GM12865 (cell line): Measurements from ENCODE around the gene CD58.
A peak's percentile ranks its signal among the peaks of the same experiment; 100 is the strongest.

Source experiments
- DNase-seq: peaks from one replicate; pipeline ENCODE4 v3.0.0; 2010; ENCODE audit warnings: low read depth
- H3K4me3 ChIP-seq: 2 replicates; pipeline ENCODE4 v1.5.1; 2011; ENCODE audit warnings: mild to moderate bottlenecking, low read depth, low read length, control low read depth
- TF ChIP-seq, protein P1 (sequence below): IDR thresholded peaks from 2 replicates; pipeline ENCODE4 v1.5.1; 2011; ENCODE audit warnings: low read length, control low read depth, low read depth, inconsistent platforms; ENCODE audit not compliant: insufficient read depth; ENCODE audit errors: missing control alignments

CD58 gene

DNA sequence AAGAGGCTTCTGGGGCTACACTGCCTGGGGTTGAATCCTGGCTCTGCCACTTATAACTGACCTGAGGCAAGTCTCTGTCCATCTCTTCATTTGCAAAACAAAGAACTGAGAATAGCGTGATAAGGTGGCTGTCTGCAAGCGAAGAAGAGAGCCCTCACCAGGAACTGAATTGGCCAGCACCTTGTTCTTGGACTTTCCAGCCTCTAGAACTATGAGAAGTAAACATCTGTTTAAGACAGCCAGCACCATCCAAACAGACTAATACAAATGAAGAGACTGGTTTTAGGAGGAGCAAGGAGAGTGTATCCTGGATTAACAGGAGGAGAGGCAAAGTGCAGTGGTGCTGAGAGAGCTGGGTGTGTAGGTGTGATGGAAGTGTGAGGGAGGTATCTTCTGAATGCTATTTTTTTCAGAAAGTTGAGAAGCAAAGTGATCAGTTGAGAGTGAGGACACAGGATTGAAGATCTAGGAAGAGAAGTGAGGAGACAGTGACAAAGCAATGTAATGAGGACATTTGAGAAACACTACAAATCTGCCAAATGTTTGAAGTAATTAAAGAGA is 59.3 kb downstream of the CD58 start:
- TF ChIP-seq, protein P1, sequence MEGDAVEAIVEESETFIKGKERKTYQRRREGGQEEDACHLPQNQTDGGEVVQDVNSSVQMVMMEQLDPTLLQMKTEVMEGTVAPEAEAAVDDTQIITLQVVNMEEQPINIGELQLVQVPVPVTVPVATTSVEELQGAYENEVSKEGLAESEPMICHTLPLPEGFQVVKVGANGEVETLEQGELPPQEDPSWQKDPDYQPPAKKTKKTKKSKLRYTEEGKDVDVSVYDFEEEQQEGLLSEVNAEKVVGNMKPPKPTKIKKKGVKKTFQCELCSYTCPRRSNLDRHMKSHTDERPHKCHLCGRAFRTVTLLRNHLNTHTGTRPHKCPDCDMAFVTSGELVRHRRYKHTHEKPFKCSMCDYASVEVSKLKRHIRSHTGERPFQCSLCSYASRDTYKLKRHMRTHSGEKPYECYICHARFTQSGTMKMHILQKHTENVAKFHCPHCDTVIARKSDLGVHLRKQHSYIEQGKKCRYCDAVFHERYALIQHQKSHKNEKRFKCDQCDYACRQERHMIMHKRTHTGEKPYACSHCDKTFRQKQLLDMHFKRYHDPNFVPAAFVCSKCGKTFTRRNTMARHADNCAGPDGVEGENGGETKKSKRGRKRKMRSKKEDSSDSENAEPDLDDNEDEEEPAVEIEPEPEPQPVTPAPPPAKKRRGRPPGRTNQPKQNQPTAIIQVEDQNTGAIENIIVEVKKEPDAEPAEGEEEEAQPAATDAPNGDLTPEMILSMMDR = no peak
- DNase-seq = peak; percentile 27
- no peak overlapping the region for H3K4me3 ChIP-seq

DNA sequence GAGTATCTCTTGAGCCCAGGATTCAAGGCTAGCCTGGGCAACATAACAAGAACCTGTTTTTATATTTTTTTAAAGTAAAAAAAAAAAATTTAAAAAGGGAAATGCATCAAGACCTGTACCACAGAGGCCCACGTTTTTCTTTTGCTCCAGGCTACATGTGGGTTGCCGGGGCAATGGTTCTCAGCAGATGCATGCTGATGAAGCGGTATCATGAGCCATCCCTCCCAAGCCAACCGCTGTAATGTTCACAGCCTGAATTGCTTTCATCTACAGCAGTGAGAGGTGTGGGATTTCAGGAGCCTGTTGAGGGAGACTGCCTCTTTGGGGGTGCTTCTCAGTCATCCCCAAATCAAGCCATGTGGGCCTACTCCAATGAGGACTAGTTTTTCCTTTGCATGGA is 60.5 kb downstream of the CD58 start:
- DNase-seq = no peak
- H3K4me3 ChIP-seq = no peak overlapping the region
- TF ChIP-seq, protein P1 = no peak

DNA sequence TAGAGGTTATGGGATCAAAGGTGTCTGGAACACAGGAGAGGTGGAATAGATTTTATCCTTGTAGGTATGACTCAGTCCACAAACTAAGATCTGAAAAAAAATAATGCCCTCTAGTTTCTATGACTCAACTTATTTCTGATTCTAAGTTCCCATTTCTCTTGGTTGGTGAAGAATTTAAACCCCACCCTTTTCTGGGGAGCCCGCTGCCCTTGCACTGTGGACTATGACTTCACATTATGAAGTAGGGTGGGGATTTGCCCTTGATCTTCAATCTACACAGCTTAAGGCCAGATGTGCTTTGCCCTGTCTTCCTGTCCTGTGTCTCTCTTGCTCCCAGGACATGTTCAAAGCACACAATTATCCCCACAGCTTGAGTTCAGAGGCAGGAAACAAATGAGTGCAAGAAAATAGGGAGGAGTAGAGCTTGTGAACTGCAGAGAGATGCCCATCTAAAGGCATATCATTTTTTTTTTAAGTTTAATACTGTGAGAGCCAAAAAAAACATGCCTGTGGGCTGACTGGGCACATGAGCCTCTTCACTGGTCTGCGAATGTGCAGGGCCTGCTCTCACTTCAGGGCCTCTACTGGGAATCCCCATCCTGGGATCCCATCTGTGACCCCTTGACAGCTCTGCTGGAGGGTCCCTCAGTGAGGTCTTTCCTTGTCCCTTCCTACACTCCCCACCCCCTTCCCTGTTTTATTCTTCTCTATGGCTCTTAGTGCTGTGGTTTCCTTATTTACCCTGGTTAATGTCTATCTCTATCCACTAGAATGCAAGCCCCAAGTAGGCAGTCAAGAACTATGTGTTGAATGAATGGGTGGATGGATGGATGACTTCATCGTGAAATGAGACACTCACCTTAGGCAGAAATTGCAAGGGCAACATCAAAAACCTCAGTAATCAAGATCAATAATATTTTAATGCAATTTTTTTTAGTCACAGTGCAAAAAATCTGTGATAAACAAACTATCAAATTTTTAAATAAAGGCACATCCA is 61.5 kb downstream of the CD58 start:
- H3K4me3 ChIP-seq = no peak overlapping the region
- TF ChIP-seq, protein P1 = no peak
- DNase-seq = peak; percentile 79

DNA sequence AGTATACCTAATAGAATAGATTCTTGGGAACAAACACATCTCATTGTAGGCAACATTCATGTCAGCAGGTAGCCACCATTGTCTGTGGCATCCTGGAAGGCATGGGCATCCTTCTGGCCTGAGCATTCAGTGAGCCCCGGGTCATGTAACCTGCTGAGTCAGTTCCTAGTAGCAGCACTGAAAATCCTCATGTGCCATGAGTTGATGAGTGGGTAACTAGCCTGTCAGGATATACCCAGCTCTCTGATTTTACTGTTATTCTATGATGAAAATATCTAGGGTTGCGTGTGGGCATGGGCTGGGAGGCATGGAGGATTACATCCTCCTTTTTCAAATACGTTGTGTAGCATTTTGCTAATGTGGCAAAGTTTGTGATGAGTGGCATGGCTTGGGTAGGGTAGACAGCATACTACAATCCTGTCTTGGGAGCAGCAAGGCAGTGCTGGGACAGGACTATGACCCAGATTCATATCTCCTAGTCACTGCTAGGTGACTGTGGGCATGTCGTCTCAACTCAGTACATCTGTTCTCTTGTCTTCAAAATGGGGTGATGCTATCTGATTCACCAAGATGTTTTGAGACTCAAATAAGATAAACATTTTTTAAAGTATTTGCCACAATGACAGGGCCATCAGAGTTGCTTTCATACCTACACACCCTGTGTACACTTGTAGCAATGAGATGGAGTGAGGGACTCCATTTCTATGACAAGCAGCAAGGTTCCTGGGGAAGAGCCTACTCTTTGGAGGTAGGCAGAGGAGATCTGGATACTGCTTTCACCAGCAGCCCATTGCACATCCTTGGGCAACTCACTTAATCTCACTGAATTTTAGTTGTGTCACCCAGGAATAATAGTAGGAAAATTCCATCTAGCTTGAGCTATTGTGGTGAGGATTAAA is 62.5 kb downstream of the CD58 start:
- DNase-seq = no peak
- TF ChIP-seq, protein P1 = no peak
- no peak overlapping the region for H3K4me3 ChIP-seq

DNA sequence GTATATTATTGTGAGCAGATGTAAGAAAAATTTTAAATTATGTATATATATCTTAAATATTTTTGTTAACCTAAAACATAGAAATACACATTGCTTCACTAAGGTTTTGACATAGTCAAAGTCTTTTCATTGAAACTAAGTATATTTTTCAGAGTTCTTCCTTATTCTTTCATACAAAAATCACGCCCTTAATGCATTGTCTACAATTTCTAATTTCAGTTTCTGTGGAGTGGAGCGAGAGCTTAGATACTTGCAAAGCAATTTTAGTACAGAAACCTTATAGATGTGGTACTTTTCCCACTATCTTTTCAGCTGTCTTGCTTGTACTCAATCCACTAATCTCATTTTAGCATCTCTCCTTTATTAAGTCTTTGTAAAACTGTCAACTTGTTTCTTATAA is 63.2 kb downstream of the CD58 start:
- TF ChIP-seq, protein P1 = no peak
- no peak overlapping the region for H3K4me3 ChIP-seq
- DNase-seq = no peak

DNA sequence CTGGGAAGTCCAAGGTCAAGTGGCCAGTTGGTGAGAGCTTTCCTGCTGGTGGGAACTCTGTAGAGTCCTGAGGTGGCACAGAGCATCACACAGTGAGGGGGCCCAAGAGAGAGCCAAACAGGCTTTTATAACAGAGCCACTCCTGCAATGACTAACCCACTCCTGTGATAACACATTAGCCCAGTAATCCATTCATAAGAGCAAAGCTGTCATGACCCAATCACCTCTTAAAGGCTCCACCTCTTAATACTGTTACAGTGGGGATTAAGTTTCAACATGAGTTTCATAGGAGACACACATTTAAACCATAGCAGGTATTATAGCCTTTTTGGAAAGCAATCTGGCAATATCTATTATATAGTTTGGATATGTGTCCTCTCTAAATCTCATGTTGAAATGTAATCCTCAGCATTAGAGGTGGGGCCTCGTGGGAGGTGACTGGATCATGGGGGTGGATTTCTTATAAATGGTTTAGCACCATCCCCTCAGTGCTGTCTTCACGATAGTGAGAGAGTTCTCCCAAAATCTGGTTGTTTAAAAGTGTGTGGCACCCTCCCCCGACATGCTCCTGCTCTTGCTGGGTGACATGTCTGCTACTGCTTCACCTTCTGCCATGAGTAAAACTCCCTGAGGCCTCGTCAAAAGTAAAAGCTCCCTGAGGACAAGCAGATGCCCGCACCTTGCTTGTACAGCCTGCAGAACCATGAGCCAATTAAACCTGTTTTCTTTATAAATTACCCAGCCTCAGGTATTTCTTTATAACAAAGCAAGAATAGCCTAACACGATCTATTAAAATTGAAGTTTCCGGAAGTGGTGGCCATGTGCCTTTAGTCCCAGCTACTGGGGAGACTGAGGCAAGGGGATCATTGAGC is 64.5 kb downstream of the CD58 start:
- TF ChIP-seq, protein P1 = no peak
- DNase-seq = peak; percentile 30
- H3K4me3 ChIP-seq = no peak overlapping the region
